ENCODE results near the gene SUSD2. TPM values are rescaled to one million over a fixed set of nuclear protein-coding genes. Genes with fewer than 3 reads are reported as not detected.

The SUSD2 gene
- total and polyA plus RNA-seq, 2 donors from 2014 or later: 14.8 to 25.2 TPM

DNA sequence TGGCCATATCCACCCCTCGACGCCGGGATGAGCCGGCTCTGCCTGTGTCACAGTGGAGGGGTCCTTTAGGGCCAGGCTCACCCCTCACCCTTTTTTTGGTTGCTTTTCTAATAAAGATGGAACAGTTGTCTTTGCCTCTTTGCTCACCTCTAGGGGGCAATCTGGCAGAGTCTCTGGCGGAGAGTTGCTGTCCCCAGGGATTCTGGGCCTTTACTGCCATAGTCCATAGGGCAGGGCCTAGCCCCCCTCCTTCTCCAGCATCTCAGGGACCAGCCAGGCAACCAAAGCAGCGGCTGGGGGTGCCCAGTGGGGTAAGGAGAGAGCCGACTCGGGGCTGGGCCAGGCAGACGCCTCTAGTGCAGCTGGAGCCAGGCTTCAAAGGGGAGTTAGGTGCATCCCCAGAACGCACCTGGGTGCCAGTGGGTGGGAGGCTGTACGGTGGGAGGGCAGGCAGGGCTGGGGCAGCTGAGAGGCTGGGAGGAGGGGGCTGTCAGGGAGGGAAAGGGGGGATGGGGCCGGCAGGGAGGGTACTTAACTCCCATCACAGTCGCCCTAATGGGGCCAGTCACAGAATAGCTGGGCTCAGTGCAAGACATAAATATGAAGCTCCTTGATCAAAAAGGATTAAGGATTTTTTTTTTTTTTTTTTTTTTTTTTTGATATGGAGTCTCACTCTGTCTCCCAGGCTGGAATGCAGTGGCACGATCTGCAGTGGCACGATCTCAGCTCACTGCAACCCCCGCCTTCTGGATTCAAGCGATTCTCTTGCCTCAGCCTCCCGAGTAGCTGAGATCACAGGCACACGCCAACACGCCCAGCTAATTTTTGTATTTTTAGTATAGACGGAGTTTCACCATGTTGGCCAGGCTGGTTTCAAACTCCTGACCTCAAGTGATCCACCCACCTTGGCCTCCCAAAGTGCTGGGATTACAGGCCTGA, 2.5 kb upstream of the SUSD2 start:
- Histone ChIP-seq H3K9me3 (ENCODE audit: control insufficient read depth in 2 of 3, insufficient read depth in 1 of 3, low read length in 3 of 3) (no peaks in the 10 kb centered on the region), H3K4me3 (ENCODE audit: low read length in 3 of 3) (no peak overlapping the region), H3K9ac (ENCODE audit: low read length in 3 of 3) (no peak overlapping the region), H3K36me3 (ENCODE audit: control insufficient read depth in 2 of 3, insufficient read depth in 3 of 3, low read length in 3 of 3) (peaks cover 0 to 4% (median 0%) of the 10 kb centered on the region in 3 donors), H3K4me1 (ENCODE audit: control insufficient read depth in 2 of 3, insufficient read depth in 2 of 3, low read depth in 1 of 3, low read length in 3 of 3) (peaks cover 0 to 17% (median 0%) of the 10 kb centered on the region in 3 donors), H3K27ac (ENCODE audit: low read depth in 2 of 2, low read length in 2 of 2) (no peak overlapping the region), H3K27me3 (ENCODE audit: control insufficient read depth, insufficient read depth, low read length) (no peaks in the 10 kb centered on the region)
- TF ChIP-seq, protein P1, sequence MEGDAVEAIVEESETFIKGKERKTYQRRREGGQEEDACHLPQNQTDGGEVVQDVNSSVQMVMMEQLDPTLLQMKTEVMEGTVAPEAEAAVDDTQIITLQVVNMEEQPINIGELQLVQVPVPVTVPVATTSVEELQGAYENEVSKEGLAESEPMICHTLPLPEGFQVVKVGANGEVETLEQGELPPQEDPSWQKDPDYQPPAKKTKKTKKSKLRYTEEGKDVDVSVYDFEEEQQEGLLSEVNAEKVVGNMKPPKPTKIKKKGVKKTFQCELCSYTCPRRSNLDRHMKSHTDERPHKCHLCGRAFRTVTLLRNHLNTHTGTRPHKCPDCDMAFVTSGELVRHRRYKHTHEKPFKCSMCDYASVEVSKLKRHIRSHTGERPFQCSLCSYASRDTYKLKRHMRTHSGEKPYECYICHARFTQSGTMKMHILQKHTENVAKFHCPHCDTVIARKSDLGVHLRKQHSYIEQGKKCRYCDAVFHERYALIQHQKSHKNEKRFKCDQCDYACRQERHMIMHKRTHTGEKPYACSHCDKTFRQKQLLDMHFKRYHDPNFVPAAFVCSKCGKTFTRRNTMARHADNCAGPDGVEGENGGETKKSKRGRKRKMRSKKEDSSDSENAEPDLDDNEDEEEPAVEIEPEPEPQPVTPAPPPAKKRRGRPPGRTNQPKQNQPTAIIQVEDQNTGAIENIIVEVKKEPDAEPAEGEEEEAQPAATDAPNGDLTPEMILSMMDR (IDR thresholded peaks at IDR 0.05; ENCODE audit: borderline replicate concordance, extremely low read depth, insufficient read depth): no peak
- intact Hi-C loops (cut with DNase I): no loop called here
- DNase-seq (peak in 1 of 5 donors; percentile 67), FAIRE-seq (no peak)

DNA sequence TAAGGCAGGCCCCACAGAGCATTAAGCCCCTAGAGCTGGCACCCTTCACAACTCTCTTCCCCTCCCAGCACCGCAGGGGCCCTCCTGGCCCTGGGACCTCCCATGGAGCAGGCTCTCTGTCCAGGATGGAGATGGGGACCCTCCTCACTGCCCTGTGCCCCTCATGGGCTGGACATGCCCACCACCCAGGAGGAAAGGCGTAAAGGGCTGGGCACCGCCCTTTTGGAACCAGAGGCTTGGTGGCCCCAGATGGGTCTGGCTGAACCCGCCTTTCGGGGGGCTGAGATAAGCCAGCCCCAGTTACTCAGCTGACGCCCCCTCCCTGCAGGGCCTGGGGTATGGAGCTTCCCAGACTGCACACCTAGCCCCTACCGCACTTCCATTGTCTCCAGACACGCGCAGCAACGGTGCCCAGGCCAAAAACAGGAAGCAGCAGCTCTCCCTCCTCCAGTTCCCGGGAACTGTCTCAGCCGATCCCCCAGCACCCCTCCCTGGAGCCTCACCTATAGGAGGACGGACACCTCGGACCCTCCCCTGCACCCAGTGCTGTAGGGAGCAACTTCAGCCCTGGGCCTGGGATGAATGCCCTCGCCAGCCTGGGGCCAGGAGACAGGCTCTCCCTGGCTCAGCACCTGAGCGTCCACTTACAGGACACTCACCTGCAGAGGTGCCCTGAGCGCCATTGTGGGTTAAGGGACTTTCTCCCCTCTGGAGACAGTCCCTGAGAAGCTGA, 1.6 kb upstream of the SUSD2 start:
- Histone ChIP-seq H3K36me3 (ENCODE audit: control insufficient read depth in 2 of 3, insufficient read depth in 3 of 3, low read length in 3 of 3) (peaks cover 0 to 4% (median 0%) of the 10 kb centered on the region in 3 donors), H3K27ac (ENCODE audit: low read depth in 2 of 2, low read length in 2 of 2) (no peak overlapping the region), H3K9me3 (ENCODE audit: control insufficient read depth in 2 of 3, insufficient read depth in 1 of 3, low read length in 3 of 3) (no peaks in the 10 kb centered on the region), H3K4me3 (ENCODE audit: low read length in 3 of 3) (no peak overlapping the region), H3K9ac (ENCODE audit: low read length in 3 of 3) (no peak overlapping the region), H3K27me3 (ENCODE audit: control insufficient read depth, insufficient read depth, low read length) (no peaks in the 10 kb centered on the region), H3K4me1 (ENCODE audit: control insufficient read depth in 2 of 3, insufficient read depth in 2 of 3, low read depth in 1 of 3, low read length in 3 of 3) (peaks cover 0 to 21% (median 0%) of the 10 kb centered on the region in 3 donors)
- intact Hi-C loops (cut with DNase I): no loop called here
- TF ChIP-seq, protein P1 (IDR thresholded peaks at IDR 0.05; ENCODE audit: borderline replicate concordance, extremely low read depth, insufficient read depth): no peak
- no peak for FAIRE-seq
- no peak for DNase-seq

DNA sequence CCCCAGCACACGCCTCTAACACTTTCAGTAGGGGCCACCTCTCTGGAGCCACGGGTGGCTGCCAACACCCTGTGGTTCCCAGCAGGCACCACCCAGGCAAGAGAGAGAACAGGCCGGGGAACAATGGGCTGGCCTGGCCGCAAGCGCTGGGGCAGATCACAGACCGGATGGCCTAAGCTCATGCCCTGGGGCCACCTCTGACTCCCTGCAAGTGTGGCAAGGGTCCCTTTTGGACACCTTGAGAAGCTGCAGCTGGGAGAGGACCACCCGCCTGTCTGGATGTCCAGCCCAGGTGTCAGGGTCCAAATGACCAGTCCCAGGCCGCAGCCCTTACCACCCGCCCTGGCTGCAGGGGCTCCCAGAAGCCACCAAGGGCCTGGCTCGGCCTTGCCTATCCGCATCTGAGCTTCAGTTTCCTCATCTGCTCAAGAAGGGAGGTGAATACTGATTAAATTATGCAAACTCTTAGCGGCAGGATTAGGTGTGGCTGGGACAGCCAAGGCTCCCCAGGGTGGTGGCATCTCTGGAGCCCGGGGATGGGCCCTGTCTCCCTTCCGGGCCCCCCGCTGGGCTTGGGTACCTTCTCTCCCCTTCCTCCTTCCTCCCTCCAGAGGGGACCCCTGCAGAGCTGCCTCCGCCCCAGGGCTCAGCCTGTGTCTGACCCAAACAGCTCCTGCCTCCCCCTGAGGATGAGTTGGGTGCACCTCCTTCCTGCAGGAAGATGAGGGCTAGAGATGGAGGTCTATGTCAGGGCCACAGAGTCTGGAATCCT, 785 bp upstream of the SUSD2 start:
- FAIRE-seq (no peak), DNase-seq (peak in 1 of 5 donors; percentile 58)
- Histone ChIP-seq H3K9ac (ENCODE audit: low read length in 3 of 3) (no peak overlapping the region), H3K27ac (ENCODE audit: low read depth in 2 of 2, low read length in 2 of 2) (no peak overlapping the region), H3K36me3 (ENCODE audit: control insufficient read depth in 2 of 3, insufficient read depth in 3 of 3, low read length in 3 of 3) (peaks cover 0 to 8% (median 0%) of the 10 kb centered on the region in 3 donors), H3K4me3 (ENCODE audit: low read length in 3 of 3) (no peak overlapping the region), H3K4me1 (ENCODE audit: control insufficient read depth in 2 of 3, insufficient read depth in 2 of 3, low read depth in 1 of 3, low read length in 3 of 3) (peaks cover 0 to 21% (median 0%) of the 10 kb centered on the region in 3 donors), H3K27me3 (ENCODE audit: control insufficient read depth, insufficient read depth, low read length) (no peaks in the 10 kb centered on the region), H3K9me3 (ENCODE audit: control insufficient read depth in 2 of 3, insufficient read depth in 1 of 3, low read length in 3 of 3) (no peaks in the 10 kb centered on the region)
- intact Hi-C loops (cut with DNase I): no loop called here
- TF ChIP-seq, protein P1 (IDR thresholded peaks at IDR 0.05; ENCODE audit: borderline replicate concordance, extremely low read depth, insufficient read depth): no peak

Data from kidney (tissue), 14 donors.